Right lobe of liver (tissue), 4 donors: ENCODE results near the gene MTCL3.

Experiments used
- POLR2A ChIP-seq: fragments of 450-650 bp; IDR thresholded peaks from one replicate; pipeline ENCODE4 v1.6.1; 2017; ENCODE audit warnings: antibody characterized with exemption, mild to moderate bottlenecking
- TF ChIP-seq, protein P1 (sequence below), 4 donors: fragments of 200-600 bp in 3 of 4; fragments of 450-650 bp in 1 of 4; IDR thresholded peaks; one replicate each; pipeline versions ENCODE4 v1.5.1 to v1.8.0; 2016 to 2022; ENCODE audit warnings: antibody characterized with exemption in 4 of 4, mild to moderate bottlenecking in 2 of 4
- donor health status: DM: no; HTN: no; CAD: no.
- donor health status: DM: no; HTN: no; CAD: no.
- donor health status: DM: no; HTN: yes; CAD: no.

DNA sequence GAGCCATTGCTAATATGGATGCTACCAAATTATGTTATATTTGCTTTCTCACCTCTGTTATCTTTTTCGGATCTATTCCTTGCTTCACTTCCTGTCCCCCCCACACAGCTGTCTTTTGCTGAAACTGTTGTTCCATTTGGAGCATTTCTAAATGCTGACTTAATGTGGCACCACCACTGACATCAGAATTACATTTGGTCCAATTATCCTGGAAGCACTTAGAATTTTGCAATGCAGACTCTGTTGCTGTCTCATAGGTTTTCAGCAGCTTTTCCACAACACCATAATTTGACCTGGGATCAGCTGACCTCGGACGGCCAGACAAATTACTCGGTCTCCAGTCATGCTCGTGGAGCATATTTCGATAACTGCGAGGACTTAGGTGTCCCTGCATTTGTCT lies 72.8 kb downstream of the MTCL3 start:
- TF ChIP-seq, protein P1, sequence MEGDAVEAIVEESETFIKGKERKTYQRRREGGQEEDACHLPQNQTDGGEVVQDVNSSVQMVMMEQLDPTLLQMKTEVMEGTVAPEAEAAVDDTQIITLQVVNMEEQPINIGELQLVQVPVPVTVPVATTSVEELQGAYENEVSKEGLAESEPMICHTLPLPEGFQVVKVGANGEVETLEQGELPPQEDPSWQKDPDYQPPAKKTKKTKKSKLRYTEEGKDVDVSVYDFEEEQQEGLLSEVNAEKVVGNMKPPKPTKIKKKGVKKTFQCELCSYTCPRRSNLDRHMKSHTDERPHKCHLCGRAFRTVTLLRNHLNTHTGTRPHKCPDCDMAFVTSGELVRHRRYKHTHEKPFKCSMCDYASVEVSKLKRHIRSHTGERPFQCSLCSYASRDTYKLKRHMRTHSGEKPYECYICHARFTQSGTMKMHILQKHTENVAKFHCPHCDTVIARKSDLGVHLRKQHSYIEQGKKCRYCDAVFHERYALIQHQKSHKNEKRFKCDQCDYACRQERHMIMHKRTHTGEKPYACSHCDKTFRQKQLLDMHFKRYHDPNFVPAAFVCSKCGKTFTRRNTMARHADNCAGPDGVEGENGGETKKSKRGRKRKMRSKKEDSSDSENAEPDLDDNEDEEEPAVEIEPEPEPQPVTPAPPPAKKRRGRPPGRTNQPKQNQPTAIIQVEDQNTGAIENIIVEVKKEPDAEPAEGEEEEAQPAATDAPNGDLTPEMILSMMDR (IDR thresholded peaks at IDR 0.05), result no peak
- TF ChIP-seq POLR2A, result no peak
